OCI-LY7 (cell line): ENCODE data around the gene SEMA6D. TPM values are rescaled to one million over a fixed set of nuclear protein-coding genes. Genes with fewer than 3 reads are reported as not detected.

ENCODE experiments used
- BruUV-seq: library from RNA; stranded (reverse); fragments of 400-500 nt; replicated peaks from 2 replicates; lab custom pipeline; 2021; lab: Mats Ljungman, UMichigan
- CTCF ChIA-PET: fragments of 300-600 bp; sonication (Branson Sonifier 250); formaldehyde crosslinking; loops from one replicate; lab custom pipeline; 2022; ENCODE audit warnings: antibody characterized with exemption; ENCODE audit not compliant: unreplicated experiment; lab: Charles Lee
- POLR2A ChIA-PET: fragments of 300-600 bp; sonication (Branson Sonifier 250); formaldehyde crosslinking; loops from one replicate; lab custom pipeline; 2022; ENCODE audit warnings: antibody characterized with exemption; lab: Charles Lee
- DNase-seq: peaks from one replicate; pipeline ENCODE4 v3.0.0-alpha.2; 2015; ENCODE audit warnings: low spot score
- H2AFZ ChIP-seq: fragments of 200-600 bp; sonication (generic), shearing (Covaris generic); 2 replicates; pipeline ENCODE4 v1.6.1; 2014; ENCODE audit warnings: mild to moderate bottlenecking, antibody characterized with exemption, low read length, moderate library complexity
- H3K27ac ChIP-seq: fragments of 200-600 bp; sonication (generic); 2 replicates; pipeline ENCODE4 v1.5.1; 2014; ENCODE audit warnings: mixed run types, low read depth, mild to moderate bottlenecking, moderate library complexity, low read length, inconsistent platforms; ENCODE audit not compliant: poor library complexity, severe bottlenecking
- H3K36me3 ChIP-seq: fragments of 200-600 bp; sonication (generic); 2 replicates; pipeline ENCODE4 v1.6.1; 2014; ENCODE audit warnings: mild to moderate bottlenecking, antibody characterized with exemption, low read length, moderate library complexity, mixed read lengths; ENCODE audit not compliant: insufficient read depth
- H3K4me1 ChIP-seq: fragments of 200-600 bp; sonication (generic); 2 replicates; pipeline ENCODE4 v1.5.1; 2014; ENCODE audit warnings: mild to moderate bottlenecking, low read length; ENCODE audit not compliant: insufficient read depth, poor library complexity, severe bottlenecking
- H3K4me2 ChIP-seq: fragments of 200-600 bp; sonication (generic); 2 replicates; pipeline ENCODE4 v1.6.1; 2014; ENCODE audit warnings: mild to moderate bottlenecking, low read length
- H3K4me3 ChIP-seq: fragments of 200-600 bp; sonication (generic); 2 replicates; pipeline ENCODE4 v1.5.1; 2014; ENCODE audit warnings: mild to moderate bottlenecking, low read depth, low read length; ENCODE audit not compliant: poor library complexity, severe bottlenecking
- H3K79me2 ChIP-seq: fragments of 200-600 bp; sonication (generic); 2 replicates; pipeline ENCODE4 v1.6.1; 2016; ENCODE audit warnings: low read depth, mild to moderate bottlenecking, low read length, moderate library complexity, mixed read lengths; ENCODE audit not compliant: insufficient read depth
- H3K9me2 ChIP-seq: fragments of 200-600 bp; sonication (generic); 2 replicates; pipeline ENCODE4 v1.6.1; 2016; ENCODE audit warnings: mild to moderate bottlenecking, low read length, mixed read lengths; ENCODE audit not compliant: insufficient read depth
- H3K9me3 ChIP-seq: fragments of 200-600 bp; sonication (generic); 2 replicates; pipeline ENCODE4 v1.6.1; 2014; ENCODE audit warnings: mild to moderate bottlenecking, mixed run types, low read length, mixed read lengths
- H4K20me1 ChIP-seq: fragments of 200-600 bp; sonication (generic); 2 replicates; pipeline ENCODE4 v1.6.1; 2014; ENCODE audit warnings: mild to moderate bottlenecking, antibody characterized with exemption, low read length, moderate library complexity, mixed read lengths; ENCODE audit not compliant: insufficient read depth
- CTCF ChIP-seq: fragments of 200-600 bp; sonication (generic); conservative IDR thresholded peaks from 2 replicates; pipeline ENCODE4 v1.5.1; 2014; ENCODE audit warnings: mild to moderate bottlenecking, antibody characterized with exemption, low read length, moderate library complexity, mixed read lengths
- EZH2phosphoT487 ChIP-seq: fragments of 200-600 bp; sonication (generic); IDR thresholded peaks from 2 replicates; pipeline ENCODE4 v1.6.1; 2018; ENCODE audit warnings: low read depth, borderline replicate concordance, mild to moderate bottlenecking, mixed run types, antibody characterized with exemption, low read length, moderate library complexity, mixed read lengths
- intact Hi-C: fragments of 100-400 bp; cut with micrococcal nuclease; formaldehyde crosslinking; loops from one replicate; pipeline ENCODE4 v1.10.0; 2022; ENCODE audit not compliant: unreplicated experiment
- total RNA-seq, 2 experiments: library from RNA; depleted of rRNA in 1 of 2; stranded (reverse); fragments of >200 nt in 1 of 2; shearing (Covaris generic) in 1 of 2; gene quantifications; 2 replicates each; pipeline ENCODE4 v1.2.3, GENCODE V29; 2014 to 2022

SEMA6D gene
- total RNA-seq, 2 experiments from 2014 or later = not detected

GRCh38 chr15:47806008-47806407 lies 88.7 kb downstream of the SEMA6D start:
- intact Hi-C loops = no loop called here
- Histone ChIP-seq H3K36me3 (no peaks in the 10 kb centered on the region), H3K27ac (no peak overlapping the region), H3K4me2 (no peak overlapping the region), H3K9me2 (no peaks in the 10 kb centered on the region), H2AFZ (no peak overlapping the region), H3K4me1 (no peaks in the 10 kb centered on the region), H4K20me1 (no peaks in the 10 kb centered on the region), H3K9me3 (no peaks in the 10 kb centered on the region), H3K79me2 (no peaks in the 10 kb centered on the region), H3K4me3 (no peak overlapping the region)
- TF ChIP-seq CTCF = no peak
- TF ChIP-seq EZH2phosphoT487 = no peak
- CTCF ChIA-PET = no interaction called here
- POLR2A ChIA-PET = interaction anchor here (0.6 to 1.0 kb wide), 3 partner anchors 9 to 24 kb away, joined by 3 to 4 read pairs (median 3); no protein-coding TSS in a partner anchor
- BruUV-seq = no TSS peak
- DNase-seq = no peak

GRCh38 chr15:47811172-47811571 lies 93.9 kb downstream of the SEMA6D start:
- TF ChIP-seq EZH2phosphoT487 = no peak
- TF ChIP-seq CTCF = no peak
- Histone ChIP-seq H3K27ac (no peak overlapping the region), H3K4me3 (no peak overlapping the region), H3K4me1 (no peaks in the 10 kb centered on the region), H3K4me2 (no peak overlapping the region), H3K36me3 (no peaks in the 10 kb centered on the region), H2AFZ (no peak overlapping the region), H3K79me2 (no peaks in the 10 kb centered on the region), H3K9me3 (no peaks in the 10 kb centered on the region), H3K9me2 (no peaks in the 10 kb centered on the region), H4K20me1 (no peaks in the 10 kb centered on the region)
- POLR2A ChIA-PET = interaction anchor here (0.6 to 1.2 kb wide), 6 partner anchors 13 to 525 kb away, joined by 3 to 5 read pairs (median 4); no protein-coding TSS in a partner anchor
- no peak for DNase-seq
- no TSS peak for BruUV-seq
- intact Hi-C loops = no loop called here
- CTCF ChIA-PET = no interaction called here

- TF ChIP-seq CTCF = no peak
- no peak for TF ChIP-seq EZH2phosphoT487
- Histone ChIP-seq H3K9me3 (no peaks in the 10 kb centered on the region), H3K79me2 (no peaks in the 10 kb centered on the region), H3K4me2 (no peak overlapping the region), H3K4me1 (no peaks in the 10 kb centered on the region), H3K9me2 (no peaks in the 10 kb centered on the region), H4K20me1 (no peaks in the 10 kb centered on the region), H2AFZ (no peak overlapping the region), H3K4me3 (no peak overlapping the region), H3K36me3 (no peaks in the 10 kb centered on the region), H3K27ac (no peak overlapping the region)
- no peak for DNase-seq
- intact Hi-C loops = no loop called here
- POLR2A ChIA-PET = interaction anchor here (1.1 to 2.2 kb wide), 3 partner anchors 10 to 18 kb away, joined by 4 to 10 read pairs (median 4); no protein-coding TSS in a partner anchor
- no TSS peak for BruUV-seq
- CTCF ChIA-PET = interaction anchor here (1.0 kb wide), 1 partner anchor 10 kb away, joined by 3 read pairs; no protein-coding TSS in a partner anchor
Observed at GRCh38 chr15:47812470-47812999, 95.2 kb downstream of the SEMA6D start.
